ENCODE data around the gene RRAD. TPM values are rescaled to one million over a fixed set of nuclear protein-coding genes. Genes with fewer than 3 reads are reported as not detected.

Gene RRAD
- total and polyA plus RNA-seq, 2 donors (not counting 3 experiments of a cell fraction or from before 2014, with no cell fraction given), result 0.22 to 0.48 TPM

DNA sequence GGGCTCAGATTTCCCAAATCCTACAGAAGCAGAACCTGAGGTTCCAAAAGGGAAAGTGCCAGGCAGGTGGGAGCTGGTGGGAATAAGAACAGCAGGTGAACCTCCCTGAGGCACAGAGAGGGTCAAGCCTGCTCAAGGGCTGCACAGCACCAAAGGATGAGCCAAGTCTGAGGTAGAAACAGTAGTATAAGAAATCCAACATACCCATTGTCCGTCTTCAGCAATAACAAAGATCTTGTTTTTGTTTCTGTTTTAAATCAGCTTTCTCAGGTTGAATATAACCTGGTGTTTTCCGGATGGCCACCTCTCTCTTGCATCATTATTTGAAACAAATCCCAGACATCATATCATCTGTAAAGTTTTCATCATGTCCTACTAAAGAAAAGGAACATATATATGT lies 25.1 kb upstream of the RRAD start:
- Histone ChIP-seq H3K36me3 (ENCODE audit: control insufficient read depth in 2 of 2, extremely low read depth in 1 of 2, insufficient read depth in 2 of 2, low read length in 2 of 2) (no peaks in the 10 kb centered on the region), H3K79me2 (ENCODE audit: control insufficient read depth, insufficient read depth, low read length) (no peaks in the 10 kb centered on the region), H3K9ac (replicated peaks; ENCODE audit: extremely low read depth, insufficient read depth, low read length) (no peak overlapping the region), H3K4me1 (ENCODE audit: control insufficient read depth, extremely low read depth, insufficient read depth, low read length) (peaks cover 12% of the 10 kb centered on the region), H3K27ac (ENCODE audit: insufficient read depth, low read depth, low read length) (no peak overlapping the region), H3K27me3 (ENCODE audit: control insufficient read depth in 2 of 2, insufficient read depth in 2 of 2, low read length in 2 of 2) (peaks cover 4 to 10% of the 10 kb centered on the region in 2 experiments), H3K4me3 (replicated peaks in 1 of 3; ENCODE audit: insufficient read depth in 1 of 3, low read depth in 1 of 3, low read length in 3 of 3) (no peak overlapping the region), H4K20me1 (replicated peaks; ENCODE audit: control insufficient read depth, extremely low read depth, insufficient read depth, low read length) (no peaks in the 10 kb centered on the region), H2AFZ (ENCODE audit: low read depth, low read length) (no peak overlapping the region), H3K4me2 (ENCODE audit: insufficient read depth, low read length) (no peak overlapping the region), H3K9me1 (replicated peaks; ENCODE audit: control insufficient read depth, extremely low read depth, insufficient read depth, low read length) (no peaks in the 10 kb centered on the region), H3K9me3 (replicated peaks; ENCODE audit: control insufficient read depth, insufficient read depth, low read length) (no peaks in the 10 kb centered on the region)
- FAIRE-seq (no peak), DNase-seq (ENCODE audit: low read depth, low spot score) (no peak)
- BruUV-seq (replicated peaks), result no TSS peak
- dilution Hi-C loops (cut with MboI; ENCODE audit: extremely low pct_ligation_motif_present, low sequenced_read_pairs) (no loop called here), intact Hi-C loops (cut with micrococcal nuclease) (loop anchor here (10.0 kb wide), 1 partner anchor 444 kb away; the partner anchor contains the start of gene TPPP3)
- TF ChIP-seq CTCF (IDR thresholded peaks at IDR 0.05; ENCODE audit: extremely low read depth in 1 of 2, insufficient read depth in 1 of 2, low read depth in 1 of 2, low read length in 2 of 2) (no peak), FOS (IDR thresholded peaks at IDR 0.05; ENCODE audit: borderline replicate concordance, insufficient read depth, low read length) (no peak), MYC (IDR thresholded peaks at IDR 0.05; ENCODE audit: low read depth, low read length) (no peak), POLR2A (IDR thresholded peaks at IDR 0.05; ENCODE audit: low read depth, low read length) (no peak), JUN (IDR thresholded peaks at IDR 0.05; ENCODE audit: borderline replicate concordance, insufficient read depth, insufficient read length, low read depth) (no peak), GATA2 (IDR thresholded peaks at IDR 0.05; ENCODE audit: insufficient read depth, insufficient read length, low read depth, low read length) (no peak), EZH2 (IDR thresholded peaks at IDR 0.05; ENCODE audit: borderline replicate concordance, low read depth, low read length, severe bottlenecking) (no peak), MAX (IDR thresholded peaks at IDR 0.05; ENCODE audit: insufficient read depth, insufficient read length) (no peak)
- CTCF ChIA-PET, result interaction anchor here (1.0 kb wide), 1 partner anchor 11 kb away, joined by 3 read pairs; the partner anchor contains the start of gene CES3
- POLR2A ChIA-PET, result no interaction called here
